Neural crest cell (in vitro differentiated cells): ENCODE data around the gene CLASP1. TPM values are rescaled to one million over a fixed set of nuclear protein-coding genes. Genes with fewer than 3 reads are reported as not detected.
A peak's percentile ranks its signal among the peaks of the same experiment; 100 is the strongest.

ENCODE experiments used
- DNase-seq: peaks from one replicate; pipeline ENCODE4 v3.0.0; 2021; ENCODE audit warnings: low read depth, mixed read lengths, low spot score
- H3K27ac Mint-ChIP-seq: one replicate; pipeline ENCODE4 v1.8.0; 2021; ENCODE audit warnings: mild to moderate bottlenecking, mixed read lengths; ENCODE audit not compliant: unreplicated experiment
- H3K27me3 Mint-ChIP-seq: 2 replicates; pipeline ENCODE4 v1.8.0; 2021; ENCODE audit warnings: low read depth, mild to moderate bottlenecking, mixed read lengths
- H3K36me3 Mint-ChIP-seq: 2 replicates; pipeline ENCODE4 v1.8.0; 2021; ENCODE audit warnings: low read depth, mild to moderate bottlenecking, mixed read lengths
- H3K4me1 Mint-ChIP-seq: 2 replicates; pipeline ENCODE4 v1.8.0; 2021; ENCODE audit warnings: mixed read lengths
- H3K4me3 Mint-ChIP-seq: one replicate; pipeline ENCODE4 v1.8.0; 2021; ENCODE audit warnings: mild to moderate bottlenecking, mixed read lengths
- H3K9me3 Mint-ChIP-seq: 2 replicates; pipeline ENCODE4 v1.8.0; 2021; ENCODE audit warnings: mixed read lengths
- total RNA-seq: library from RNA; stranded (reverse); gene quantifications from 2 replicates; pipeline ENCODE4 v1.2.1, GENCODE V29; 2021
- TF ChIP-seq, protein P1 (sequence below): fragments of 200-600 bp; sonication (generic); conservative IDR thresholded peaks from 2 replicates; pipeline ENCODE4 v1.5.0; 2021; ENCODE audit warnings: antibody characterized with exemption, mild to moderate bottlenecking

CLASP1 gene
- total RNA-seq, 1 donor from 2014 or later: 95.8 TPM

DNA sequence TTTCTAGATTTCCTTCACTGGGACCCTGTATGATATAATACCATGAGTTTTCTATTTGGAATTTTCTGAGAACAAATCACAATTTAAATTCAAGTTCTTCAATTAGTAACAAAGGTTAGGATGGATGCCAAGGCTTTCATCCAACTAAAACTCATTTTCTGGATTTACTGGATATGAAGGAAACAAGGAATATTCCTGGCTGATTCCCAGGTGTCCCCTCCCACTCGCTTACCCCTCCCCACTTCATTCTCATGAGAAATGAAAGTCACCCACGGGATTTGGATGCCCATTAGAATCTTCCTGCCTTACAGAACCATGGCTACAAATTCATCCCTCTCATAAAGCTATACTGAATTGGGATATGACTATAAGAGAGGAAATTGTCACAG, 78.6 kb downstream of the CLASP1 start:
- DNase-seq: no peak
- TF ChIP-seq, protein P1, sequence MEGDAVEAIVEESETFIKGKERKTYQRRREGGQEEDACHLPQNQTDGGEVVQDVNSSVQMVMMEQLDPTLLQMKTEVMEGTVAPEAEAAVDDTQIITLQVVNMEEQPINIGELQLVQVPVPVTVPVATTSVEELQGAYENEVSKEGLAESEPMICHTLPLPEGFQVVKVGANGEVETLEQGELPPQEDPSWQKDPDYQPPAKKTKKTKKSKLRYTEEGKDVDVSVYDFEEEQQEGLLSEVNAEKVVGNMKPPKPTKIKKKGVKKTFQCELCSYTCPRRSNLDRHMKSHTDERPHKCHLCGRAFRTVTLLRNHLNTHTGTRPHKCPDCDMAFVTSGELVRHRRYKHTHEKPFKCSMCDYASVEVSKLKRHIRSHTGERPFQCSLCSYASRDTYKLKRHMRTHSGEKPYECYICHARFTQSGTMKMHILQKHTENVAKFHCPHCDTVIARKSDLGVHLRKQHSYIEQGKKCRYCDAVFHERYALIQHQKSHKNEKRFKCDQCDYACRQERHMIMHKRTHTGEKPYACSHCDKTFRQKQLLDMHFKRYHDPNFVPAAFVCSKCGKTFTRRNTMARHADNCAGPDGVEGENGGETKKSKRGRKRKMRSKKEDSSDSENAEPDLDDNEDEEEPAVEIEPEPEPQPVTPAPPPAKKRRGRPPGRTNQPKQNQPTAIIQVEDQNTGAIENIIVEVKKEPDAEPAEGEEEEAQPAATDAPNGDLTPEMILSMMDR: no peak
- peak overlapping the region; percentile 22 for H3K4me3 Mint-ChIP-seq
- no peaks in the 10 kb centered on the region for H3K27me3 Mint-ChIP-seq
- peaks cover 67% of the 10 kb centered on the region for H3K4me1 Mint-ChIP-seq
- no peaks in the 10 kb centered on the region for H3K9me3 Mint-ChIP-seq
- H3K27ac Mint-ChIP-seq: no peak overlapping the region
- no peaks in the 10 kb centered on the region for H3K36me3 Mint-ChIP-seq

DNA sequence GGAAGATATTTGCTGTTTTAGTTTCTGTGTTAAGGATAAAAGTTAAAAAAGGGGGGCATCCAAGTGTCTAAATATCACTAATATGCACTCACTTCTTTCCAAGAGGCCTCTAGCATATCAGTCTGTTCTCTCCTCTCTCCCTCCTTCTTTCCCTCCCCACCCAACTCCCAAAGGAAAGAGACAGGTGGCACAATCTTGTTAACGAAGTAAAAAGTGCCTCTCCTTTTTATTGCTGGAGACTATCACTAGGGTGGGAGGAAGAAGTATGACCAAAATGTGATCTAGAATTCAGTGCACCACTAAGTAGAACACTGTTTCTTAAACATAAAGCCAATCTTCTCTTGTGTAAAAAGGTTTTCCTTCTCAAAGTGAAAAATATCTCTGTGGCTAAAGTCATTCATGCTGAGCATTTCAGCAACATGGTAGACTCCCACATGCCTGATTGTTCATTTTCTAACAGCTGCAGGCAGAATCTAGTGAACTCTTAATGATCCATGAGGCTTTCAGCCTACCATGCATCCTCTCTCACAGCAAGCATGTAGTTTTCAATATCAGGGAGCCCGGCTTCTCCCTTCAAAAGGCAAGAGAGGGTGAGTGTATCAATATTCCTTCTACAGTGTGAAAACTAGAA, 79.1 kb downstream of the CLASP1 start:
- Mint-ChIP-seq H3K27ac (no peak overlapping the region), H3K4me3 (peak overlapping the region; percentile 5), H3K4me1 (peaks cover 68% of the 10 kb centered on the region), H3K9me3 (no peaks in the 10 kb centered on the region), H3K36me3 (no peaks in the 10 kb centered on the region), H3K27me3 (no peaks in the 10 kb centered on the region)
- no peak for DNase-seq
- TF ChIP-seq, protein P1: no peak

GRCh38 chr2:121567957-121568409, 81.3 kb downstream of the CLASP1 start:
- no peaks in the 10 kb centered on the region for H3K27me3 Mint-ChIP-seq
- H3K4me3 Mint-ChIP-seq: peak overlapping the region; percentile 58

GRCh38 chr2:121567452-121567851, 81.8 kb downstream of the CLASP1 start:
- Mint-ChIP-seq H3K4me1 (peaks cover 78% of the 10 kb centered on the region), H3K36me3 (peaks cover 3% of the 10 kb centered on the region), H3K9me3 (peaks cover 2% of the 10 kb centered on the region), H3K27ac (peak overlapping the region; percentile 23), H3K27me3 (no peaks in the 10 kb centered on the region), H3K4me3 (peak overlapping the region; percentile 41)
- TF ChIP-seq, protein P1: no peak
- no peak for DNase-seq

More at GRCh38 chr2:121567957-121568409, 81.3 kb downstream of the CLASP1 start:
- peaks cover 2% of the 10 kb centered on the region for H3K9me3 Mint-ChIP-seq
- peaks cover 73% of the 10 kb centered on the region for H3K4me1 Mint-ChIP-seq
- H3K36me3 Mint-ChIP-seq: peaks cover 3% of the 10 kb centered on the region
- peak overlapping the region; percentile 39 for H3K27ac Mint-ChIP-seq
- DNase-seq: peak; percentile 48
- TF ChIP-seq, protein P1: no peak

- H3K27ac Mint-ChIP-seq: peak overlapping the region; percentile 88
- TF ChIP-seq, protein P1: no peak
- H3K9me3 Mint-ChIP-seq: peaks cover 2% of the 10 kb centered on the region
- H3K4me1 Mint-ChIP-seq: peaks cover 80% of the 10 kb centered on the region
- H3K4me3 Mint-ChIP-seq: peak overlapping the region; percentile 32
- peaks cover 3% of the 10 kb centered on the region for H3K36me3 Mint-ChIP-seq
- DNase-seq: no peak
- no peaks in the 10 kb centered on the region for H3K27me3 Mint-ChIP-seq
Measured at GRCh38 chr2:121565389-121566250, 83.6 kb downstream of the CLASP1 start.
